BE2C (cell line): ENCODE results near the gene SCIN.
A peak's percentile ranks its signal among the peaks of the same experiment; 100 is the strongest.
"Not testable (repeated sequence)": the region's sequence is repeated elsewhere in the genome, so short reads cannot be mapped to it uniquely, and the experiment has no call there.

Source experiments
- DNase-seq: peaks from one replicate; pipeline ENCODE4 v3.0.0-alpha.2; 2020
- H3K27me3 ChIP-seq: fragments of 250-450 bp; sonication (Bioruptor Pico); 2 replicates; pipeline ENCODE4 v1.5.1; 2020; ENCODE audit warnings: mild to moderate bottlenecking
- H3K36me3 ChIP-seq: fragments of 250-450 bp; sonication (Bioruptor Pico); 2 replicates; pipeline ENCODE4 v1.5.1; 2020; ENCODE audit warnings: mild to moderate bottlenecking
- H3K4me1 ChIP-seq: fragments of 250-450 bp; sonication (Bioruptor Pico); 2 replicates; pipeline ENCODE4 v1.5.1; 2020
- H3K4me3 ChIP-seq: 2 replicates; pipeline ENCODE4 v1.5.1; 2011; ENCODE audit warnings: low read depth, low read length
- H3K9me3 ChIP-seq: fragments of 250-450 bp; sonication (Bioruptor Pico); 2 replicates; pipeline ENCODE4 v1.5.1; 2020
- TF ChIP-seq, protein P1 (sequence below): IDR thresholded peaks from 2 replicates; pipeline ENCODE4 v1.5.1; 2012; ENCODE audit warnings: mild to moderate bottlenecking, low read depth, low read length

The SCIN gene

DNA sequence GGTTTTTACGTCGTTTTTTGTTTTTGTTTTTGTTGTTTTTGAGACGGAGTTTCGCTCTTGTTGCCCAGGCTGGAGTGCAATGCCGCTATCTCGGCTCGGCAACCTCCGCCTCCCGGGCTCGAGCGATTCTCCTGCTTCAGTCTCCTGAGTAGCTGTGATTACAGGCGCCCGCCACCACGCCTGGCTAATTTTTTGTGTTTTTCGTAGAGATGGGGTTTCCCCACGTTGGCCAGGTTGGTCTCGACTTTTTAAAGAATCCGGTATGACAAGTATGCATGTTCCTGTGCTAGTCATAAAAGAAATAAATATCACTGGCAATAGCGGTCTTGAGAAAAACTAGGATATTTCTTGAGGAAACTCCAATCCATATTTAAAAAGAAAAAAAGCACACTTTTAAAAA, 114.2 kb downstream of the SCIN start:
- DNase-seq = no peak

DNA sequence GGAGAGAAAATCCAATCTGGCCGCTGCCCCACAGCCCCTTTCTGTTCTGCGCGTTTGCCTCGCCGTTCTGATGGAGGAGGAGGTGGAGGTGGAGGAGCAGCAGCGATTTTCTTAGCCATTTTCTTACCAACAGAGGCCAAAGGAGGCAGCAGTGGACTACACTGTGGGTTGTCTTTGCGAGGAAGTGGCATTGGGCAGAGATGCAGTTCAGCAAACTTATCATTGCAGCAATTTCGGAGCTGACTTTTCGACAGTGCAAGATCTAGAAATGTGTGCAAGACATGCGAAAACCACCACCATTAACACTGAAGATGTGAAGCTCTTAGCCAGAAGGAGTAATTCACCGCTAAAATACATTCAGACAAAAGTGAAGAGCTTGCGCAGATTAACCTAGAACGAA, 115.0 kb downstream of the SCIN start:
- Histone ChIP-seq H3K27me3 (no peaks in the 10 kb centered on the region), H3K9me3 (no peaks in the 10 kb centered on the region), H3K4me1 (no peaks in the 10 kb centered on the region), H3K4me3 (peak overlapping the region; percentile 85), H3K36me3 (no peaks in the 10 kb centered on the region)
- TF ChIP-seq, protein P1, sequence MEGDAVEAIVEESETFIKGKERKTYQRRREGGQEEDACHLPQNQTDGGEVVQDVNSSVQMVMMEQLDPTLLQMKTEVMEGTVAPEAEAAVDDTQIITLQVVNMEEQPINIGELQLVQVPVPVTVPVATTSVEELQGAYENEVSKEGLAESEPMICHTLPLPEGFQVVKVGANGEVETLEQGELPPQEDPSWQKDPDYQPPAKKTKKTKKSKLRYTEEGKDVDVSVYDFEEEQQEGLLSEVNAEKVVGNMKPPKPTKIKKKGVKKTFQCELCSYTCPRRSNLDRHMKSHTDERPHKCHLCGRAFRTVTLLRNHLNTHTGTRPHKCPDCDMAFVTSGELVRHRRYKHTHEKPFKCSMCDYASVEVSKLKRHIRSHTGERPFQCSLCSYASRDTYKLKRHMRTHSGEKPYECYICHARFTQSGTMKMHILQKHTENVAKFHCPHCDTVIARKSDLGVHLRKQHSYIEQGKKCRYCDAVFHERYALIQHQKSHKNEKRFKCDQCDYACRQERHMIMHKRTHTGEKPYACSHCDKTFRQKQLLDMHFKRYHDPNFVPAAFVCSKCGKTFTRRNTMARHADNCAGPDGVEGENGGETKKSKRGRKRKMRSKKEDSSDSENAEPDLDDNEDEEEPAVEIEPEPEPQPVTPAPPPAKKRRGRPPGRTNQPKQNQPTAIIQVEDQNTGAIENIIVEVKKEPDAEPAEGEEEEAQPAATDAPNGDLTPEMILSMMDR = peak; percentile 80
- DNase-seq = peak; percentile 58

More for the DNA sequence above, 114.2 kb downstream of the SCIN start:
- no peaks in the 10 kb centered on the region for H3K9me3 ChIP-seq
- H3K36me3 ChIP-seq = no peaks in the 10 kb centered on the region
- TF ChIP-seq, protein P1 = no peak
- no peaks in the 10 kb centered on the region for H3K27me3 ChIP-seq
- no peak overlapping the region for H3K4me3 ChIP-seq
- no peaks in the 10 kb centered on the region for H3K4me1 ChIP-seq

DNA sequence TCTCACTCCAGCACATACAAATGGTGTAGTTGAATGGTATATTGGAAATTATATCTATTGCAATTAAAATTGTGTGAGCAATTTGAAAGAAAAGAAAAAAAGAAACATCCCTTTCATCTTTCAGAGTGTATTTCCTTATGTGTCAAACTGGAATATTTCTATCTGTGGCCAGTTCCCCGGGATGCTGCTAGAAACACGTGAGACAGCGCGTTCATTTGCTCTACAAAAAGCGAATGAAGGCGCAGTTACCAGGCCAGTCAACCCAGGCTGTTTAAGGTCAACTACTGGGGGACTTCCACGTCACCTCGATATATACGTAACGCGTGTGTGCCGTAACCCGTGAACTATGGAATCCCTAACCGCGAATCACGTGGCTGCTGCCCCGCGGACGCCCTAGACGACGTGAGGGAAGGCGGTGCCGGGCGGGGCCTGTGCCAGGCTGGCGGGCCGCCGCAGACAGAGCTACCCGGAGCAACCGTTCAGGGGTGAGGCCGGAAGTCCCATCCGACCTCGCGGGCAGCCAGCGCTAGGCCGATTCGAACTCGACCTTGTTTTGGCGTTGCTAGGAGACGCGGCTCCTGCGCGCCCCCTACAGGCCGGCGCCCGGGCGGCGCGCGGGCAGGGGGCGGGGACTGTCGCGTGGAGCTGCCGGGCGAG, 115.8 kb downstream of the SCIN start:
- Histone ChIP-seq H3K4me3 (peak overlapping the region; percentile 85), H3K4me1 (no peaks in the 10 kb centered on the region), H3K9me3 (no peaks in the 10 kb centered on the region), H3K36me3 (no peaks in the 10 kb centered on the region), H3K27me3 (no peaks in the 10 kb centered on the region)
- TF ChIP-seq, protein P1 = peak; percentile 64
- peak; percentile 96 for DNase-seq

DNA sequence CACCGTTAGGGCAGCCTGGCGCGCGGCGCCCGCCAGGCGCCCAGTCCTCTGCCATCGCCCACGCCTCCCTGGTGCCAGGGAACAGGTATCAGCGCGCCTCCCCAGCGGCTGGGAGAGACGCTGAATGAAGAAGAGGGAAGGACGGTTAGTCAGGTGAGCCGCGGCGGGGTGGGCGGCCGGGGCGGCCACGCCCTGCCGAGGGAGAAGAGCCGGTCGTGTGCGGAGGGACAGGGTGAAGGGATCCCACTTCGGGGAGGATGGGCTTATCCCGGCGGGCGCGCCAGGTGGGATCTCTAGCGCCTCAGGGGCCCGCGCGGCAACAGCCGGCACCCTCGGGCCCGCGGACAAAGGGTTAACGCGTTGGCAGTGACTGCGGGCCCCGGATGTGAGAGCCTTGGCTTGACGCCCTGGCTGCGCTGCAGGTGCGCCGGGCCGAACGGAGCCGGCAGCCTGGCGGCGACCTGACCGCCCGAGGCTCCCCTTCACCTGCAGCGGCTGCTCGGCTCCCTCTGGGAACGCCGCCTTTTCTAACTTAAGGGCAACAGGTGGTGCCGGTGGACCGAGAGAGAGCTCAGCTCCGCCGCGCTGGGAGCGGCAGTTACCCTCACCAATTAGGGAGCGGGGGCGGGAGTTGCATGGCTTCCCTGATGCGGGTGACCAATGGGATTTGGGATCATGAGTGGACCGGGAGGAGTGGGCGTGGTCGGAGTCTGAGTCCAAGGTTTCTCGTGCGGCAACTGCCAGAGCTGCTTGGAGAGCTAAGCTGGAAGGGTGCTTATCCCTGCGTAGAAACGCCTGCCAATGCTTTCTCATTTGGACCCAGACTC, 116.6 kb downstream of the SCIN start, which contains the start of gene ARL4A:
Gene ARL4A (plus strand): TSS at position 743 of the 827 bp plus-strand sequence. CDS start 622 bp downstream, outside the sequence.
- peak; percentile 98 for DNase-seq
- Histone ChIP-seq H3K4me1 (no peaks in the 10 kb centered on the region), H3K36me3 (no peaks in the 10 kb centered on the region), H3K9me3 (no peaks in the 10 kb centered on the region), H3K27me3 (no peaks in the 10 kb centered on the region), H3K4me3 (peak within 1 kb of the TSS; percentile 85)
- TF ChIP-seq, protein P1 = no peak

DNA sequence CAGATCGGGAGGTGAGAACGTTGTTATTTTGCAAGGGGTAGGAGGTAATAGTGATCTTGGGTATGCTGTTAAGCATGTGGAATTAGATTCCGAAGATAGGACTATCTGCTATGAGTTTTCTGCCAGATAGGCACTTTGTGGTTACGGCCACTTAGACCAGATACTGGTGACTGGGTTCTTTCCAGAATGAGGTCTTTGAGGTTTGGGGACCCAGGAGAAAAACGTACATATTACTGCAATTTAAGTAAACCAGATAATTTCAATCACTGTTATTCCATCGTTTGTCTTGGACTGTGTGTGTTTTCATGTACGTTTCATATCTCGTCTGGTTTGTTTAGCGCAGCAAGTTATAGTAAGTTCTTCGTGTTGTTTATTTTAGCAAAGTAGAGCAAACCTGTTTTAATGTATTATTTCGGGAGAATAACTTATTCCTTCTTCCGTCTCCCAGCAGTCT, 117.2 kb downstream of the SCIN start:
- H3K9me3 ChIP-seq = no peaks in the 10 kb centered on the region
- H3K36me3 ChIP-seq = no peaks in the 10 kb centered on the region
- no peaks in the 10 kb centered on the region for H3K4me1 ChIP-seq
- peak overlapping the region; percentile 85 for H3K4me3 ChIP-seq
- no peak for DNase-seq
- H3K27me3 ChIP-seq = no peaks in the 10 kb centered on the region
- TF ChIP-seq, protein P1 = no peak

DNA sequence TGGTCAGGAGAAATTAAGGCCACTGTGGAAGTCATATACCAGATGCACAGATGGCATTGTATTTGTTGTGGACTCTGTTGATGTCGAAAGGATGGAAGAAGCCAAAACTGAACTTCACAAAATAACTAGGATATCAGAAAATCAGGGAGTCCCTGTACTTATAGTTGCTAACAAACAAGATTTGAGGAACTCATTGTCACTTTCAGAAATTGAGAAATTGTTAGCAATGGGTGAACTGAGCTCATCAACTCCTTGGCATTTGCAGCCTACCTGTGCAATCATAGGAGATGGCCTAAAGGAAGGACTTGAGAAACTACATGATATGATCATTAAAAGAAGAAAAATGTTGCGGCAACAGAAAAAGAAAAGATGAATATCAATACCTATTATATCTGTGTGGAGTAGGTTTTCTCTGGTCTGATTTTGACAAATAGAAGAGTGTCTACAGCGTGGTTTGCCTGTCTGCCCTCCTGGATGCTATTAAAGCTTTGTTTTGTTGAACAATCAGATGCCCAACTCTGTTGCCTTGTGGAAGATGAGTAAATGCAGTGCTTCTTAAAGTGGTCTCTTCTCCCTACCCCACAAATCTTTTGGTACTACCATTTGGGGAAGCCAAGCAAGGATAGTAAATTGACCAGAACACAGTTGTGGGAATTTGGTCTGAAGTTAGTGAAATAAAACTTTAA, 118.1 kb downstream of the SCIN start:
- not testable (repeated sequence) for H3K27me3 ChIP-seq, H3K4me1 ChIP-seq, H3K4me3 ChIP-seq, DNase-seq, H3K9me3 ChIP-seq, H3K36me3 ChIP-seq
